ENCODE data around the gene ZNF169.
"Not testable (repeated sequence)": the region's sequence is repeated elsewhere in the genome, so short reads cannot be mapped to it uniquely, and the experiment has no call there.

ZNF169 gene

DNA sequence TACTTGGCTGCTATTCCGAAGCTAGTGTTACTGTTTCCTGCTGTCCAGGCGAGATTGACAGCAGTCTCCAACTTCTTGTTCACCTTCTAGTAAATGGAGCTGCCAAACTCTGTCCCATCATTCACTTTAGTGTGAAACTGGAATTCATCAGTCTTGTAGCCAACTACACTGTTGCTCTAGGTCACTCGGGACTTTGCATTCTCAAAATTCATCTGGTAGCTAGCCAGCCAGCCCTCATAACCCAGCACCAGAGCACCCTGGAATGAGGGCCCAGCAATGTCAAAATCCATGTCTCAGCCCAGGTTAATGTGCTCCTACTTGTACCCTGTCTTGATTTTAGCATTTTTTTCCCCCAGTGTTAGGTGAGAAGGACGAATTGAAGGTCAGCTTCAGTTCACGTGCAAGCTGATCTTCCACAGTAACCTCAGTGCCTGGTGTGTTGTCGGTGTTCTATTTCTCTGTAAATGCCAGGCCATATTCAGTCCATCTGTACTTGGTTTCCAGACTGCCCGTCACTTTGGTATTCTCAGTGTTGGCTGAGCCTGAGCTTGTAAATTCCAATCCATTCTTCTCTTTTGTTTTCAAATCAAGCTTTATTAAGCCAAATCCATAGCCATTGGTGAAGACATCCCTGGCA is 28.9 kb downstream of the ZNF169 start:
- no peak for DNase-seq

GRCh38 chr9:94289691-94290090 is 30.6 kb downstream of the ZNF169 start:
- no peak for DNase-seq

- no peak for DNase-seq
These were observed 40.0 kb downstream of the ZNF169 start for GRCh38 chr9:94298949-94299599.

DNA sequence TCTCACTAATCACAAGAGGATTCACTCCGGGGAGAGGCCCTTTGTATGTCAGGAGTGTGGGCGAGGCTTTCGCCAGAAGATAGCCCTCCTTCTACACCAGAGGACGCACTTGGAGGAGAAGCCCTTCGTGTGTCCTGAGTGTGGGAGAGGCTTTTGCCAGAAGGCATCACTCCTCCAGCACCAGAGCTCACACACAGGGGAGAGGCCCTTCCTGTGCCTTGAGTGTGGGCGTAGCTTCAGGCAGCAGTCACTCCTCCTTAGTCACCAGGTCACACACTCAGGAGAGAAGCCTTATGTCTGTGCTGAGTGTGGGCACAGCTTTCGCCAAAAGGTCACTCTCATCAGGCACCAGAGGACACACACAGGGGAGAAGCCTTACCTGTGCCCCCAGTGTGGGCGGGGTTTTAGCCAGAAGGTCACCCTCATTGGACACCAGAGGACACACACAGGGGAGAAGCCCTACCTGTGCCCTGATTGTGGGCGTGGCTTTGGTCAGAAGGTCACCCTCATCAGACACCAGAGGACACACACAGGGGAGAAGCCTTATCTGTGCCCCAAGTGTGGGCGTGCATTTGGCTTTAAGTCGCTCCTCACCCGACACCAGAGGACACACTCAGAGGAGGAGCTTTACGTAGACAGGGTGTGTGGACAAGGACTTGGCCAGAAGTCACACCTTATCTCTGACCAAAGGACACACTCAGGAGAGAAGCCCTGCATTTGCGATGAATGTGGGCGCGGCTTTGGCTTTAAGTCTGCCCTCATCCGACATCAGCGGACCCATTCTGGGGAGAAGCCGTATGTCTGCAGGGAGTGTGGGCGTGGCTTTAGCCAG is 41.6 kb downstream of the ZNF169 start:
- no peak for DNase-seq

GRCh38 chr9:94301583-94301982 is 42.5 kb downstream of the ZNF169 start:
- no peak for DNase-seq

DNA sequence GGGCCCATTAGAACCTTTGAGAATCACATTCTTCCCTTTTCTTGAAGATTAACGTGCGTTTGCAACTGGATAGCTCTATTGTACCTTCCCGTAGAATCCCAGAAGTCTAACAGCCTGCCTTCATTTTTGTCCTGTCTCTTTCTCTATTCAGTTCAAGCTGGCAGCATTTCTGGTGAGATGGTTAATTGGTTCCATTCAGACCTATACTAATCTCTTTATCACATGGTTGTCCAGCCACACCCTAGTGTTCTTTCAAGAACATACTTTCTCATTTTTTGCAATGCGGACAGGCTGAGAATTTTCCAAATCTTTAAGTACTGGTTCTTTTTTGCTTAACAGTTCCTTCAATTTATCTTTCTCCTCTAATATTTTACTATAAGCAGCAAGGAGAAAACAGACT is 43.3 kb downstream of the ZNF169 start:
- no peak for DNase-seq

DNA sequence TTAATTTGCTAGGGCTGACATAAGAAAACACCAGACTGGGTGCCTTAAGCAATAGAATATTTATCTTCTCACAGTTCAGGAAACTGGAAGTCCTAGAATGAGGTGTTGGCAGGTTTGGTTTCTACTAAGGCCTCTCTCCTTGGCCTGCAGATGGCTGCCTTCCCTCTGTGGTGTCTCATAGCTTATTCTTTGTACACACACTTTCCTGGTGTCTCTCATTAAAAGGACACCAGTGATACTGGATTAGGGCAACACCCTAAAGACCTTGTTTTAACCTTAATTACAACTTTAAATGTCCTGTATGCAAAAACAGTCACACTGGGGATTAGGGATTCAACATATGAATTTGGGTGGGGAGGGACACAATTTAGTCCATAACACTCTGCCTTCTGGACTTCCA is 44.2 kb downstream of the ZNF169 start:
- DNase-seq = no peak

DNA sequence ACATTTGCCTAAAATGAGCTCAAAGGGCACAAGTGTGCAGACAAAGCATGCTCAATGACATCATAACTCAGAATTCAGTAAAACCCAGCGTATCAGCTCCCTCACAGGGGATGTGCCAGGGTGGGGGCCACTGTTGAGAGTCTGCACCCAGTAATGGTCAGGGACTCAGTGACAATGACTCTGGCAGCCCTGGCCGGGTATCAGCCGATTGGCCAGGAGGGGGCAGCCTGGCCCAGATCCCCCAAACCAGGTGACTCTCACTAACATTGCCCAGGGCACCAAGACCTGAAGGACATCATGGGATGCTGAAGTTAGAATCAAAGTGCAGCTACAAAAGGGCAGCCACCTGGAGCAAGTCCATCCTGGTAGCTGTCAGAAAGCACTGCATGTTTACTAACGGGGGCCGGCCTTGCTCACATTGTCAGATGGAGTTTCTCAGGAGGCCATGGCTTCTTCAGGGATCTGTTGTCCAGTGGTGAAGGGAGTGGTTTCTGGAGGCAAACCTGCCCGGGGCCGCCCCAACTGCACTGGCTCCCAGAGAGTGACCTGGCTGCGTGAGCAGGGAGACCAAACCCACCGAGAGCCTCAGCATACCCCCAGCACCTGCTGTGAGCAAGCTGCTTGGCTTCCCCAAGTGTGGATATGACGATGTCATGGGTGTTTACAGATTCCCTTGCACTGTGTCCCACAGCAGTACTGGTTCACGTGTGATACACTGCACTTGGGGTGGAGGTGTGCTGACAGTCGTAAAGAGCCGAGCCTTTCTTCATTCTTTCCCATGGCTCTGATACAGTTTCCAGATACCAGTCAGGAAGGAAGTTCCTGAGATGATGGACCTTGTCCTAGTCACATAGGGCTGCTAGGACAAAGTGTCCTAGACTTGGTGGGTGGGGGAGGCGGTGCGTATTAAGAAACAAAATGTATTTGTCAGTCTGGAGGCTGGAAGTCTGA is 56.2 kb downstream of the ZNF169 start:
- DNase-seq = not testable (repeated sequence)

- not testable (repeated sequence) for DNase-seq
These were observed 57.1 kb downstream of the ZNF169 start for GRCh38 chr9:94316236-94316635.

DNA sequence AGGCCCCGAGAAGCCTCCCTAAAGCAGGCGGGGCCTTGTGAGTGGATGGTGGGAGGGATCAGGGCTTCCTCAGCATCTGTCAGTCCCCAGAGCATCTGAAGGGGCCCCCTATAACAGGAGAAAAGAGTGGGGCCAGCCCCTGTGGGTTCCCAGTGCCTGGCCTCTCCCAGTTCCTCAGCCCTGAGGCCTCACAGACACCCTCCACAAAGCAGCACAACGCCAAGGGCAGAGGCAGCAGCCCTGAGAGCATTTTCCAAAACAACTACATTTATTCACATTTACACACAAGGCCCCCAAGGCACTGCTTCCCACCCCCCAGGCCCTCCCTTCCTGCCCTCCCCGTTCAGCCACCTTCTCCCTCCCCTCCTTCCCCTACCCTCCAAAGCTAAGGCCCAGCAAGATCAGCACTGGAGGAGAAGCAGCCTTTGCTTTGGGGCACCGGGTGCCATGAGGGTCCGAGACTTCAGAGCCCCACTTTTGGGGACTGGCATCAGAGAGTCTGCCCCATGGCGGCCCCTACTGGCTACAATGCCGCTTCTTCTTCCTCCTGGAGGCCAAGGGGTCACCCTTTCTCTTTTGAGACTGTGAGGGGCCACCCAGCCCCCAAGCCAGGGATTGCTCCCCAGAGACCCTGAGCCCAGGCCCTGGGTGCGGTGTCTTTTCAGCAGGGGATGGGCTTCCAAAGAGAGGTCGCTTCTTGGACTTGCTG is 59.0 kb downstream of the ZNF169 start:
- not testable (repeated sequence) for DNase-seq

- not testable (repeated sequence) for DNase-seq
These were observed 63.3 kb downstream of the ZNF169 start for GRCh38 chr9:94322342-94322940.

DNA sequence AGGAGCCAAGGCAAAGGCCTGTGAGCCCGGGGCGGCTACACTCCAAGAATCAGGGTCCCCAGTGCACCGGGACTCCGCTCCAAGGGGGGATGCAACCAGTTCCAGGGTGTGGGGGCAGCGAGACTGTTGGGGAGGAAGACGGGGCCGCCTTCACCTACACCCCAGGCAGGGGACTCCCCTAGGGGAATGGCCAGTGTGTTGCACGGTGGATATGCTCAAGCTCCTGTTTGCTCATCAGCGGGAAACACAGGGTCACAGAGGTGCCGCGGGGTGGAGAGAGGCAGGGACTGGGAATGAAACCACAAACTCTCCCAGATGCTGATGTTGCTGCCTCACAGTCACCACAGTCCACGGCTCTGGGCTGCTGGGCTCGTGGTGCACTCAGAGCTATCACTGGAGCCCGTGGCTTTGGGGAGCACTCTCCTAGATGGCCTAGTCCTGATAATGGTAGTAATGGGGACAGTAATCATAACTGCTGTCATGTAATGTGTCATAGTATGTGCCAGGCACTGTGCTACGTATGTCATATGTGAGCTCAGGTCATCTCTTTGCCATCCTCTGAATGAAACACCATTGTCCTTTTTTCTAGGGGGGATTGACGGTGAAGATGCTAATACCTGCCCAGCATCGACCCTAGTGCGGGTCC is 64.2 kb downstream of the ZNF169 start:
- DNase-seq = not testable (repeated sequence)

GRCh38 chr9:94325583-94325982 is 66.5 kb downstream of the ZNF169 start:
- not testable (repeated sequence) for DNase-seq

DNA sequence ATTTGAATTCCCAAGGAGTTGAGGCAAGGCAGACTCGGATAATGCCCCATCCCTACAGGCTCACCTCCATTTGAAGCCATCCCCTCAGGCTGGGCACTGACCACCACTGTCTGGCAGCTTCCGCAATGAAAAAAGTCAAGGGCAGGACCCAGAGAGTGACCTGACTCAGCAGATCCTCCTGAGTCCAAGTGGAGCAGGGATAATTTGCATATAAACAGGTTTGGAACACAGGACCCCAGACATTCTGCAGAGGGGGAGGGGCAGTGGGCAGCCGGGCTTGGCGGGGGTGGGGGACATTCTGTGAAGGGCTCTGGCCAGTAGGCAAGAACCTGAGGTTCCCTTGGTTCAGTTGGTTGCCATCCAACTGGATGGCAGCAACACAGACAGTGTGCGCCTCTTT is 69.4 kb downstream of the ZNF169 start, which contains the start of gene NUTM2F:
Gene NUTM2F (minus strand): TSS at position 101 of the 400 bp plus-strand sequence. CDS start 21 bp downstream, at position 80.
- not testable (repeated sequence) for DNase-seq

- DNase-seq = not testable (repeated sequence)
These were observed 77.3 kb downstream of the ZNF169 start for GRCh38 chr9:94336445-94336844.

DNA sequence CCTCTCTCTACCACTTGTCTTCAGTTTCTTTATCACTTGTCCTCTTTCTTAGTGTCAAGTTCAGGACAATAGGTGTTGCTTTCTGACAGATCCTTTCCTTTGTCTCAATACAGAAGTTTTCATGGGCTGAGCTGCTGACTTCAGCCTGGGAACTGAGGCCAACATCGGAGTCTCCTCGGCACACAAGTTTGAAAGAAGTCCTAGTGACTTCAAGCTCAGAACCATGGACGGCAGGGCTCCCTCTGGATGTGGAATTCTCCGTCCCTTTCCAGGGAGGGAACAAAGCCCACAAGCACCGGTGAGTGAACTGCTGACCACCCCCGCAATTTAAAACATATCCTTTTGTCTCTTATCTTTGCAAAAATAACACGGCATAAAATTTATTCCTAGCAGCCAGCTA is 79.6 kb downstream of the ZNF169 start:
- not testable (repeated sequence) for DNase-seq

DNA sequence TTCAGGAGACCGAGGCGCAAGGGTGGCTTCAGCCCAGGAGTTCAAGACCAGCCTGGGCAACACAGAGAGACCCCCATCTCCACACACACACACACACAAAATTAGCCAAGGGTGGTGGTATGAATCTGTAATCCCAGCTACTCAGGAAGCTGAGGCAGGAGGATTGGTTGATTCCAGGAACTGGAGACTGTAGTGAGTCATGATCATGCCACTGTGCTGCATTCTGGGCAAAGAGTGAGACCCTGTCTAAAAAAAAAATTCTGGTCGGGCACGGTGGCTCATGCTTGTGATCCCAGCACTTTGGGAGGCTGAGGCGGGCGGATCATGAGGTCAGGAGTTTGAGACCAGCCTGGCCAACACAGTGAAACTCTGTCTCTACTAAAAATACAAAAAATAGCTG is 80.6 kb downstream of the ZNF169 start:
- DNase-seq = not testable (repeated sequence)

- DNase-seq = not testable (repeated sequence)
These were observed 81.7 kb downstream of the ZNF169 start for GRCh38 chr9:94340750-94341149.

DNA sequence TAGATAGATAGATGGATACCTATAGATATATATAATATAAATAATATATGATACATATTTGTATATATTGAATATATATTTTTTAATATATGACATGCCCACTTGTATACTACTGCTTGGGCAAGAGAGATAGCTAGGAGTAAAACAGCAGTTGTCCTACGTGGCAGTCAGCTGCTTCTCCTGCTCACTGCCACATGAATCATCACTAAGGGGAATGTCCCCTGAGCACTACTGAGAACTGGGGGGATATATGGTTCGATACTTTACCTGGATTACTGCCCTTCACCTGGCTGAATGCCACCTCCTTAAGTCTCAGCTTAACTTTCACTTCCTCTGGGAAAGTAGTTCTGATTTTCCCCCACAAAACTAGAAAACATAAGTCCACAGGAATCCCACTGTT is 82.6 kb downstream of the ZNF169 start:
- DNase-seq = not testable (repeated sequence)

DNA sequence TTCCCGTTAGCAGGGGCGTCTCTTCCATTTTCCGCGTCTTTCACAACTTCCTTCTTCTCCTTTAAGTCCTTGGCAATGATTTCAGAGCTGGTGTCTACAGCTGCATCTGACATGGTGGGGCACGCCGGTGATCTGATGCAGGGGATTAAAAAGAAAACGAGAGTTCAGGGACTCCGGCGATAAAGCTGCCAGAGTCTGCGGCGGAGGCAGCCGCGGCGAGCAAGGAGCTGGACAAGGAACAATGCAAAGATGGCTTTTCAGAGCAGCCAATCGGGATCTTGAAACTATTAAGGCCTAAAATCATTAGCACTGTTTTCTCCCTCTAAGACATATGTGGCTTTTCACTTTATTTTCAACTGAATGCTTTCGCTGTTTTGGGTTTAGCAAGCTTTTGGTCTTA is 88.4 kb downstream of the ZNF169 start:
- DNase-seq = not testable (repeated sequence)

GRCh38 chr9:94348754-94349153 is 89.7 kb downstream of the ZNF169 start:
- not testable (repeated sequence) for DNase-seq
